ENCODE results near the gene NBEA. TPM values are rescaled to one million over a fixed set of nuclear protein-coding genes. Genes with fewer than 3 reads are reported as not detected.
A peak's percentile ranks its signal among the peaks of the same experiment; 100 is the strongest.
"Not testable (repeated sequence)": the region's sequence is repeated elsewhere in the genome, so short reads cannot be mapped to it uniquely, and the experiment has no call there.

NBEA gene
- polyA plus RNA-seq, 2 of the 4 experiments (the other 2 are of a cell fraction), result 3.5 to 11.8 TPM

- no peak overlapping the region for H3K27ac ChIP-seq
- DNase-seq (ENCODE audit: low read depth in 1 of 2, low spot score in 1 of 2) (no peak), ATAC-seq (no peak), FAIRE-seq (no peak)
- no peak overlapping the region for H3K4me3 ChIP-seq
- no peaks in the 10 kb centered on the region for H3K4me1 ChIP-seq
- no peak overlapping the region for H3K4me2 ChIP-seq
- TF ChIP-seq HEYL (CRISPR knock-in tag; IDR thresholded peaks at IDR 0.05) (no peak), CHD4 (IDR thresholded peaks at IDR 0.05; ENCODE audit: borderline replicate concordance) (no peak), CHD2 (IDR thresholded peaks at IDR 0.05; ENCODE audit: low read length, partially characterized antibody) (no peak), BHLHE40 (IDR thresholded peaks at IDR 0.05; ENCODE audit: low read depth, low read length) (no peak), RNF2 (IDR thresholded peaks at IDR 0.05; ENCODE audit: borderline replicate concordance, low read depth) (no peak), KDM5A (IDR thresholded peaks at IDR 0.05) (no peak), CBX2 (IDR thresholded peaks at IDR 0.05; ENCODE audit: borderline replicate concordance, low read depth) (no peak), JUN (IDR thresholded peaks at IDR 0.05) (no peak), ATOH8 (CRISPR knock-in tag; IDR thresholded peaks at IDR 0.05; ENCODE audit: low read depth) (no peak), EHF (CRISPR knock-in tag; IDR thresholded peaks at IDR 0.05) (no peak), ZNF302 (CRISPR knock-in tag; IDR thresholded peaks at IDR 0.05) (no peak), CEBPB (IDR thresholded peaks at IDR 0.05) (no peak), RCOR1 (IDR thresholded peaks at IDR 0.05; ENCODE audit: low read depth, low read length) (no peak)
- H3K9me3 ChIP-seq, result no peaks in the 10 kb centered on the region
- POLR2A ChIA-PET, result no interaction called here
- WGBS (ENCODE audit: missing lambda C conversion rate), result 82% methylated on average over 2 of the region's 2 CpGs
- CTCF ChIA-PET, result no interaction called here
These were observed 104.5 kb downstream of the NBEA start for GRCh38 chr13:35046587-35046986.

- no peak overlapping the region for H3K27ac ChIP-seq
- CTCF ChIA-PET, result no interaction called here
- no peaks in the 10 kb centered on the region for H3K9me3 ChIP-seq
- FAIRE-seq (no peak), ATAC-seq (no peak), DNase-seq (ENCODE audit: low read depth in 1 of 2, low spot score in 1 of 2) (no peak)
- 91% methylated on average over 5 of the region's 5 CpGs for WGBS (ENCODE audit: missing lambda C conversion rate)
- no peaks in the 10 kb centered on the region for H3K4me1 ChIP-seq
- no peak for TF ChIP-seq RCOR1 (IDR thresholded peaks at IDR 0.05; ENCODE audit: low read depth, low read length)
- no peak for TF ChIP-seq SMC3 (IDR thresholded peaks at IDR 0.05)
- peak; percentile 40 for TF ChIP-seq MAFK (IDR thresholded peaks at IDR 0.05; ENCODE audit: partially characterized antibody)
- TF ChIP-seq ZNF302 (CRISPR knock-in tag; IDR thresholded peaks at IDR 0.05), result no peak
- no peak for TF ChIP-seq SREBF2 (IDR thresholded peaks at IDR 0.05)
- no peak for TF ChIP-seq E2F6 (IDR thresholded peaks at IDR 0.05; ENCODE audit: borderline replicate concordance, low read depth)
- no peak for TF ChIP-seq POLR2AphosphoS2 (conservative IDR thresholded peaks at IDR 0.05; ENCODE audit: low read length)
- POLR2A ChIA-PET, result no interaction called here
- no peak overlapping the region for H3K4me2 ChIP-seq
- H3K4me3 ChIP-seq, result no peak overlapping the region
These were observed 113.6 kb downstream of the NBEA start for GRCh38 chr13:35055705-35056104.

- no peak for DNase-seq (ENCODE audit: low read depth in 1 of 2, low spot score in 1 of 2)
- no peak for FAIRE-seq
- Histone ChIP-seq H3K9me3 (no peaks in the 10 kb centered on the region), H3K4me1 (no peaks in the 10 kb centered on the region), H3K4me2 (no peak overlapping the region), H3K27ac (no peak overlapping the region), H3K4me3 (no peak overlapping the region)
- no peak for ATAC-seq
- CTCF ChIA-PET, result no interaction called here
- 90% methylated on average over 6 of the region's 6 CpGs for WGBS (ENCODE audit: missing lambda C conversion rate)
- POLR2A ChIA-PET, result no interaction called here
- TF ChIP-seq ZFP36 (IDR thresholded peaks at IDR 0.05; ENCODE audit: borderline replicate concordance, partially characterized antibody) (no peak), TP53 (CRISPR knock-in tag; IDR thresholded peaks at IDR 0.05) (no peak), CTCF (IDR thresholded peaks at IDR 0.05) (no peak), RNF2 (IDR thresholded peaks at IDR 0.05; ENCODE audit: borderline replicate concordance, low read depth) (no peak), USF2 (IDR thresholded peaks at IDR 0.05) (no peak)
These were observed 115.8 kb downstream of the NBEA start for GRCh38 chr13:35057858-35058257.

GRCh38 chr13:35058585-35058984 lies 116.5 kb downstream of the NBEA start:
- H3K4me2 ChIP-seq; CTCF ChIA-PET; POLR2A ChIA-PET; H3K27ac ChIP-seq; DNase-seq (ENCODE audit: low read depth in 1 of 2, low spot score in 1 of 2); ATAC-seq; FAIRE-seq; H3K4me3 ChIP-seq; H3K9me3 ChIP-seq; H3K4me1 ChIP-seq: not testable (repeated sequence)
- 91% methylated on average over 3 of the region's 3 CpGs for WGBS (ENCODE audit: missing lambda C conversion rate)

All from A549 (cell line).